Kidney glomerular epithelial cell (primary cell): Measurements from ENCODE around the gene CFAP107.
"Not testable (repeated sequence)": the region's sequence is repeated elsewhere in the genome, so short reads cannot be mapped to it uniquely, and the experiment has no call there.

Experiments used
- DNase-seq: peaks from one replicate; lab custom pipeline; 2025; lab: John Stamatoyannopoulos, UW

Gene CFAP107

DNA sequence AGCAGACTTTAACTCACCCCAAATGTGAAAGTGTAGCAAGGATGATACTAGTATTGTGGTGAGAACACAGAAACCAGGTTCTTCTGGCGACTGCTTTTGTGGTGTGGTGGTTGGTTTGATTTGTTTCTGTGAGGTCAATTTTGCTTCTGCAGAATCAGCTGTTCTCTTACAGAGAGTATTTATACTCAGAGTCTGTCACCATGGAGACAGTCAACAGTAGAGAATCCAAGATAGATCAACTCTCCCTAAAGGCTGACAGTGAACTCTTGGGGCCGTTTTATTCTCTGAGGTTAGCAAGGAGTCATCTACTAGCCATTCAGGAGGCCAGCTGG is at the start of gene CFAP107:
Gene CFAP107, plus strand, starts transcription at position 209 of the 332 bp plus-strand sequence. CDS start 231 bp downstream, outside the sequence.
- no peak for DNase-seq

DNA sequence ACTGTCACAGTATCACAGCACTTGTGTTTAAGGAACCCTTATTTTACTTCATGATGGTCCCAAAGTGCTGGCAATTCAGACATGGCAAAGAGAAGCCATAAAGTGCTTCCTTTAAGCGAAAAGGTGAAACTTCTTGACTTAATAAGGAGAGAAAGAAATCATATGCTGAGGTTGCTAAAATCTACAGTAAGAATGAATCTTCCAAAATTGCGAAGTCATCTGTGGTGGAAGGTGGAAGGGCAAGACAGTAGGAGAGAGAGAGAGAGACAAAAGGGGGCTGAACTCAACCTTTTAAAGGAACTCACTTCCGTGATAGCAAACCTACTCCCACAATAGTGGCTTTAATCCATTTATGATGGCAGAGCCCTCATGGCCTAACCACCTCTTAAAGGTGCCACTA is 49.3 kb upstream of the CFAP107 start:
- no peak for DNase-seq

- no peak for DNase-seq
These were observed 48.6 kb upstream of the CFAP107 start for GRCh38 chr1:12697397-12697796.

DNA sequence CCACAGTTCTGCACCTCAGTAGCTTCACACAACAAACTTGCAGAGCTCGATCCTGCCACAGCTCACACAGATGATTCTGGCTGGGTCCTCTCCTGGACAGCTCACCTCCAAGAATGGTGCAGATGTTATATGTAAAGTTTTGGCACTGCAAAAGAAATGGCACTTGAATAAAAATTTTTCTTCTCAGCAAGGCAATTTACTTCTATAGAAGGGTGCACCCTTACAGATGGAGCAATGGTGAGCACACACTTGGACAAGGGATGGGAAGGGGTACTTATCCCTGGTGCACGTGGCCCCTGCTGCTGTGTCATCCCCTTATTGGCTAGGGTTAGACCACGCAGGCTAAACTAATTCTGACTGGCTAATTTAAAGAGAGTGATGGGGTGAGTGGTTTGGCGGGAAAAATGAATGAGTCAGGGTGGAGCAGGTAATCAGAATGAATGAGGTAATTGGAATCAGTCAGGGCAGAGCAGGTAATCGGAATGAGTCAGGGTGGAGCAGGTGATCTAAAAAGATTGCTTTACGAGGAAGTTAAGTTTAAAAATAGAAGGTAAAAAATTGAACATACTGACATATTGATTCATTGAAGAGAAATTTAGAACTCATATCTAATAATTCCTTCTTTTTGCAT is 42.1 kb upstream of the CFAP107 start:
- DNase-seq, result no peak

GRCh38 chr1:12706061-12706460 is 39.9 kb upstream of the CFAP107 start:
- no peak for DNase-seq

- no peak for DNase-seq
These were observed 37.5 kb upstream of the CFAP107 start for GRCh38 chr1:12708396-12709090.

DNA sequence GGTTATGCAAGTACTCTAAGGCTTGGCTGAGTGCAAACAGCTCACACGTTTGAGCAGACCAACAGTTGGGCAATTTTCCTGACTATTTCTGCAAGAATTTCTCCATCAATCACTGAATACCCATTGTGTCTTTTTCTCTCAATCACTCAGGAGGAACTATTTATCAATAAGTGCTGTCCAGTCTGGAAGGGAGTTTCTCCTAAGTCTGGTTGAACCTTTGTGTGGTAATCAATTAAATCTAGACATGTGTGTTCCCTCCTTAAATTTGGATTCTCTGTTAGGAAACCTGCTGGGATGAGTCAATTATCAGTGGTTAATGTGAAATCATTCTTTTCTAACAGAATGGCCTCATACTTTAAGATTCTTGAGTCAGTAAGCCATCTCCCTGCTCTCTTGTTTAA is 36.9 kb upstream of the CFAP107 start:
- no peak for DNase-seq

GRCh38 chr1:12709696-12710095 is 36.3 kb upstream of the CFAP107 start:
- DNase-seq, result no peak

DNA sequence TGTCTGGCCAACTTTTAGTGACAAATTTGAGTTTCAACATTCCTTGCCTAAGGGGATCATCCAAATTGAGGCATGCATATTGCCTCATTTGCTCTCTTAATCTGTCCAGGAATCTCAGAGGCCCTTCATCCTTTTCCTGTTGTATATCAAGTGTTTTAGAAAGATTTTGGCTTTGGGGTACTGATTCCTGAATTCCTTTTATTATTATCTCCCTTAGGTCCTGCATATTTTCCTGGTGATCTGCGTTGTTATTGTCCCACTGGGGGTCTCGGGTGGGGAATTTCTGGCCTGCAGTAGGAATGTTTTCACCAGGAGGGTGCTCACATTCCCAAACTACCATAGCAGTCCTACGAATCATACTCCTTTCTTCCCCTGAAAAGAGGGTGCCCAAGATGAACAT is 34.5 kb upstream of the CFAP107 start:
- DNase-seq, result no peak

- no peak for DNase-seq
These were observed 33.9 kb upstream of the CFAP107 start for GRCh38 chr1:12712076-12712475.

- no peak for DNase-seq
These were observed 33.1 kb upstream of the CFAP107 start for GRCh38 chr1:12712929-12713328.

- not testable (repeated sequence) for DNase-seq
These were observed 32.3 kb upstream of the CFAP107 start for GRCh38 chr1:12713651-12714050.

DNA sequence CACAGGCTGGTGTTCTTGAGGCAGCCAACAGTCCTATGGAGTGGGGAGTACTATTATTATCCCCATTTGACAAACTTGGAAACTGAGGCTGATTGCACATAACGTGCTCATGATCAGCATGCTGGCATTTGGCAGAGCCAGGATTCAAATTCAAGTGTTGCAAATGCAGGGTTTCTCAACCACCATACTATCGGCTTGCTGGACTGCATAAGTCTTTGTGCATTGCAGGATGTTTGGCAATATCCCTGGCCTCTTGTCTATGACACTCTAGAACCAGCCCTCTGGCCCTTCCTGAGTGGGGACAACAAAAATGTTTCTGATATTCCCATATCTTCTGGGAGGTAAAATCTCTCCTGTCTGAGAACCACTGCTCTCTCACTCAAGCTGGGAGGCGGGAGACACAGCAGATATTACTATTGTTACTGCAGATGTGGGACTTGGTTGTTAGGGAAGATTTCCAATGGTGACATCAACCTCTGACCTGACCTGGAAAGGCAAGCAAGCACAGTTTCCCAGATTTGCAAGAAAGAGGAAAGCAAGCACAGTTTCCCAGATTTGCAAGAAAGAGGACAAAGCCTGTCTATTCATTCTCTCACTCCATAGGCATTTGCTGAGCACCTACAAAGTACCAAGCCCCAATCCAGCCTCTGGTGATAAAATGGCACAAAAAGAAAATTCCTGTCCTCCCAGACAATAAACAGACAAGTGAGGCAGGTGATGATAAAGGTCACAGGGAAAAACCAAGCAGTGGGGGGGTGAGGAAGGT is 31.1 kb upstream of the CFAP107 start:
- DNase-seq, result no peak

GRCh38 chr1:12715896-12716437 is 30.0 kb upstream of the CFAP107 start, which contains the start of gene AADACL3:
Gene AADACL3, plus strand, starts transcription at chr1:12716110. Its CDS starts 67 bp downstream, at chr1:12716177.
- DNase-seq, result no peak

- no peak for DNase-seq
These were observed 28.6 kb upstream of the CFAP107 start for GRCh38 chr1:12717301-12717838.

DNA sequence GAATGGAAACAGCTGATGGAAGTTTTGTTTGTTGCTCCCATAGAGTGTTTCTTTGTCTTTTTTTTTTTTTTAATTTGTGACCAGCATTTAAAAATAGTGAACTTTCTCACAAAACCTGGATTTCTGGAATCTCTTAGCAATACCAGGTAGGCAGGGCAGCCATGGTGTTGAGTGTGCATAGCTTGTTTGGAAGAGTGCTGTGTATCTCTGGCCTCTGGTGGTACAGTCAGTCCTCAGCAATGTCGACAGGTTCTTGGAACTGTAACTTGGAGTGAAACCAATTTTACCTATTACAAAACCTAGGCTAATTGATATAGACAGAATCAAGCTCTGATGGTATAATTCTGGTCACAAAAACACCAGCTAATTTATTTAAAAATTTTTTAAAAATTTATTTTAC is 23.4 kb upstream of the CFAP107 start:
- DNase-seq, result no peak

- no peak for DNase-seq
These were observed 17.6 kb upstream of the CFAP107 start for GRCh38 chr1:12728391-12728790.

DNA sequence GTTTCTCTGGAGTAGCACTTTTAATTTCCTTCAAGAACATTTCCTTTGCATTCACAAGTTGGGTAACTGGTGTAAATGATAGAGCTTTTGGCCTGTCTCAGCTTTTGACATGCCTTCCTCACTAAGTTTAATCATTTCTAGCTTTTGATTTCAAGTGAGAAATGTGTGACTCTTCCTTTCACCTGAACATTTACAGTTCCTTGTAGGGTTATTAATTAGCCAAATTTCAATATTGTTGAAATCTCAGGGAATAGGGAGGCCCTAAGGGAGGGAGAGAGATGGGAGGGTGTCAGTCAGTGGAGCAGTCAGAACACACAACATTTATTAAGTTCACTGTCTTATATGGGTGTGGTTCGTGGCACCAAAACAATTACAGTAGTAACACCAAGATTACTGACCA is 15.8 kb upstream of the CFAP107 start:
- no peak for DNase-seq

GRCh38 chr1:12731084-12731483 is 14.9 kb upstream of the CFAP107 start:
- not testable (repeated sequence) for DNase-seq

- no peak for DNase-seq
These were observed 11.3 kb upstream of the CFAP107 start for GRCh38 chr1:12734651-12735050.

- no peak for DNase-seq
These were observed 7.1 kb upstream of the CFAP107 start for GRCh38 chr1:12738934-12739333.

DNA sequence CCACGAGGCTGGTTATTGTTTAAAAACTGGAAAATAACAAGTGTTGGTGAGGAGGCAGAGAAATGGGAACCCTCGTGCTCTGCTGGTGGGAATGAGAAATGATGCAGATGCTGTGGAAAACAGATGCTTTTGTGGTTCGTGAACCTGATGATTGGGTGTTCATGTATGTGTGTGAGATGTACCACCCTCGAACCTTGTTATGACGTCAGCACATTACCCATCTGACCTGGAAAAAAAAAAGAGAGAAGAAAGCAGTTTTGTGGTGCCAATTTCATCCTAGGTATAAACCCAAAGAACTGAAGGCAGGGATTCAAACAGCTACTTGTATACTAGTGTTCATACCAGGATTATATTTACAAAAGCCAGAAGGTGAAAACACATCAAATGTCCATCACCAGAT is 6.4 kb upstream of the CFAP107 start:
- DNase-seq, result no peak

DNA sequence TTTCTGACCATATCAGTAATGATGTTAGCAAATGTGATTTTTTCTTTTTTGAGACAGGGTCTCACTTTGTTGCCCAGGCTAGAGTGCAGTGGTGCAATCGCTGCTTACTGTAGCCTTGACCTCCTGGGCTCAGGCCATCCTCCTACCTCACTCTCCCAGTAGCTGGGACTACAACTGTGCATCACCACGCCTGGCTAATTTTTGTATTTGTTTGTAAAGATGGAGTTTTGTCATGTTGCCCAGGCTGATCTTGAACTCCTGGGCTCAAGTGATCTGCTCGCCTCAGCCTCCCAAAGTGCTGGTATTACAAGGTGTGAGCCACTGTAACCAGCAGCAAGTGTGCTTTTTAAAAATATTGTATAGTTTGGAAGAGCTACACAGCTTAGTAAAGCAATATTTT is 4.1 kb upstream of the CFAP107 start:
- DNase-seq, result no peak
